ENCODE results near the gene SMARCD1.

DNA sequence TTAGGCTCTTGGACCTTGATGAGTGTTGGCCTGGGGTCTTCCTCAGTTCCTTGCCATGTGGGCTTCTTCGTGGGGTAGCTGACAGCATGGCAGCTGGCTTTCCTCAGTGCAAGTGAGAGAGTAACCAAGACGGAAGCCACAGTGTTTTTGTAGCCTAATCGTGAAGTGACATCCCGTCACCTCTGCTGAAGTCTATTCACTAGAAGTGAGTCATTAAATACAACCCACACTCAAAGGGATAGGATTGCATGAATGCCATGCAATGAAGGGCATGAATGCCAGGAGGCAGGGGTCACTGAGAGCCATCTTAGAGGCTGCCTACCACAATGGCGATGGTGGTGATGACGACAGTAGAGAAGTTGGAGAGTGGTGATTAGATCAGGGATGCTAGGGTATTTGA lies 41.3 kb upstream of the SMARCD1 start:
- TF ChIP-seq, protein P1, sequence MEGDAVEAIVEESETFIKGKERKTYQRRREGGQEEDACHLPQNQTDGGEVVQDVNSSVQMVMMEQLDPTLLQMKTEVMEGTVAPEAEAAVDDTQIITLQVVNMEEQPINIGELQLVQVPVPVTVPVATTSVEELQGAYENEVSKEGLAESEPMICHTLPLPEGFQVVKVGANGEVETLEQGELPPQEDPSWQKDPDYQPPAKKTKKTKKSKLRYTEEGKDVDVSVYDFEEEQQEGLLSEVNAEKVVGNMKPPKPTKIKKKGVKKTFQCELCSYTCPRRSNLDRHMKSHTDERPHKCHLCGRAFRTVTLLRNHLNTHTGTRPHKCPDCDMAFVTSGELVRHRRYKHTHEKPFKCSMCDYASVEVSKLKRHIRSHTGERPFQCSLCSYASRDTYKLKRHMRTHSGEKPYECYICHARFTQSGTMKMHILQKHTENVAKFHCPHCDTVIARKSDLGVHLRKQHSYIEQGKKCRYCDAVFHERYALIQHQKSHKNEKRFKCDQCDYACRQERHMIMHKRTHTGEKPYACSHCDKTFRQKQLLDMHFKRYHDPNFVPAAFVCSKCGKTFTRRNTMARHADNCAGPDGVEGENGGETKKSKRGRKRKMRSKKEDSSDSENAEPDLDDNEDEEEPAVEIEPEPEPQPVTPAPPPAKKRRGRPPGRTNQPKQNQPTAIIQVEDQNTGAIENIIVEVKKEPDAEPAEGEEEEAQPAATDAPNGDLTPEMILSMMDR (IDR thresholded peaks at IDR 0.05), result no peak
- TF ChIP-seq POLR2A (IDR thresholded peaks at IDR 0.05), result no peak
